ENCODE results near the gene TSPAN14. TPM values are rescaled to one million over a fixed set of nuclear protein-coding genes. Genes with fewer than 3 reads are reported as not detected.

The TSPAN14 gene
- total and polyA plus RNA-seq, 2 experiments from 2014 or later, result 65.9 to 104 TPM

- H3K27me3 ChIP-seq, result no peaks in the 10 kb centered on the region
- no peak for DNase-seq (ENCODE audit: low spot score)
- peak overlapping the region; percentile 65 for H3K4me2 ChIP-seq
- H3K9me2 ChIP-seq (replicated peaks; ENCODE audit: insufficient read depth), result no peaks in the 10 kb centered on the region
- peaks cover 78% of the 10 kb centered on the region for H3K4me1 ChIP-seq (ENCODE audit: insufficient read depth)
- H3K27ac ChIP-seq, result peak overlapping the region; percentile 79
- WGBS (ENCODE audit: low lambda C conversion rate, missing lambda C conversion rate), result 54% methylated on average over 9 of the region's 9 CpGs
- peaks cover 87% of the 10 kb centered on the region for H4K20me1 ChIP-seq (ENCODE audit: insufficient read depth, poor library complexity, severe bottlenecking)
- no peak overlapping the region for H2AFZ ChIP-seq
- H3K4me3 ChIP-seq, result no peak overlapping the region
- H3K79me2 ChIP-seq, result peaks cover 98% of the 10 kb centered on the region
- H3K36me3 ChIP-seq (replicated peaks; ENCODE audit: insufficient read depth, low read depth), result no peaks in the 10 kb centered on the region
- H3K9me3 ChIP-seq (ENCODE audit: low read depth), result no peaks in the 10 kb centered on the region
- TF ChIP-seq EZH2 (IDR thresholded peaks at IDR 0.05; ENCODE audit: borderline replicate concordance), result no peak
- peak; percentile 8 for TF ChIP-seq CTCF (IDR thresholded peaks at IDR 0.05; ENCODE audit: poor library complexity)
- TF ChIP-seq EZH2phosphoT487 (IDR thresholded peaks at IDR 0.05; ENCODE audit: low read depth, severe bottlenecking, unreplicated experiment), result no peak
Measured at GRCh38 chr10:80459047-80459865, 5.1 kb downstream of the TSPAN14 start.

GRCh38 chr10:80460399-80461207, 6.5 kb downstream of the TSPAN14 start:
- peak; percentile 83 for DNase-seq (ENCODE audit: low spot score)
- peak overlapping the region; percentile 79 for H3K27ac ChIP-seq
- no peak overlapping the region for H3K4me3 ChIP-seq

More at GRCh38 chr10:80460399-80461207, 6.5 kb downstream of the TSPAN14 start:
- Histone ChIP-seq H3K36me3 (replicated peaks; ENCODE audit: insufficient read depth, low read depth) (no peaks in the 10 kb centered on the region), H3K9me2 (replicated peaks; ENCODE audit: insufficient read depth) (no peaks in the 10 kb centered on the region), H3K4me2 (peak overlapping the region; percentile 65), H2AFZ (no peak overlapping the region), H4K20me1 (ENCODE audit: insufficient read depth, poor library complexity, severe bottlenecking) (peaks cover 92% of the 10 kb centered on the region), H3K4me1 (ENCODE audit: insufficient read depth) (peaks cover 89% of the 10 kb centered on the region), H3K79me2 (peaks cover 98% of the 10 kb centered on the region), H3K27me3 (no peaks in the 10 kb centered on the region), H3K9me3 (ENCODE audit: low read depth) (no peaks in the 10 kb centered on the region)
- no peak for TF ChIP-seq EZH2phosphoT487 (IDR thresholded peaks at IDR 0.05; ENCODE audit: low read depth, severe bottlenecking, unreplicated experiment)
- TF ChIP-seq CTCF (IDR thresholded peaks at IDR 0.05; ENCODE audit: poor library complexity), result no peak
- TF ChIP-seq EZH2 (IDR thresholded peaks at IDR 0.05; ENCODE audit: borderline replicate concordance), result no peak
- WGBS (ENCODE audit: low lambda C conversion rate, missing lambda C conversion rate), result 42% methylated on average over 6 of the region's 6 CpGs

All from hepatocyte (in vitro differentiated cells).